EH (cell line): ENCODE measurements around the gene CBFA2T2.

Experiments
- DNase-seq: peaks from one replicate; pipeline ENCODE4 v3.0.0-alpha.2; 2015; ENCODE audit warnings: low read depth

The CBFA2T2 gene

DNA sequence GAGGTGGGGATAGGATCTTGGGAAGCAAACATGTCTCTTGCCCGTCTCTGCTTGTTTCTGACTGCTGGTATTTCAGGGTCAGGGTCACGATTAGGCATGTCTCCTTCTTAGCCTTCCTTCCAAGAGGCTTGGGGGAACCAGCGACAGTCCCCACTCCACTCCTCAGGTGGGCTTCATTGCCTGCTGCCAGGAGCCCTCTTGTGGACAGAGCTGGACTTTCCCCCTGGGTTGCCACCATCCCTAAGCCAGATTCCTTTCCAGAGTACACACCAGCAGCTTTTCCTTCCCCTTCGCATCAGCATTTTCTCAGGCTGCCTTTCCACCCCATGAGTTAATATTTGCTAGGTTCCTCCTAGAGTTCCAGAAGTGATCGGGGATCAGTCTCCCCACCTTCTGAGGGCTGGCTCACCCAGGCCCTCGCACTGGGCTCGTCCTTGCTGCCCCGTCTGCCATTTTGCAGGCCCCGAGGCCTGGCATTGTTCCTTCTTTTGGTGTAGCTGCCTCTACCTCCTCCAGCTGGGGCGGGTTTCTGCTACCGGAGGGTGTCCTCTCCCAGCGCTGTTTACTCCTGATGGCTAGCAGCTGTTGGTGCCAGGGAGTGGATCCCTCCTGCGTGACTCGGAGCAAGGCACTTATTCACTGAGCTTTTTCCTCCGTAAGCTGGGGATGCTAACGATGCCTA, 163.5 kb downstream of the CBFA2T2 start:
- DNase-seq = peak; percentile 74

DNA sequence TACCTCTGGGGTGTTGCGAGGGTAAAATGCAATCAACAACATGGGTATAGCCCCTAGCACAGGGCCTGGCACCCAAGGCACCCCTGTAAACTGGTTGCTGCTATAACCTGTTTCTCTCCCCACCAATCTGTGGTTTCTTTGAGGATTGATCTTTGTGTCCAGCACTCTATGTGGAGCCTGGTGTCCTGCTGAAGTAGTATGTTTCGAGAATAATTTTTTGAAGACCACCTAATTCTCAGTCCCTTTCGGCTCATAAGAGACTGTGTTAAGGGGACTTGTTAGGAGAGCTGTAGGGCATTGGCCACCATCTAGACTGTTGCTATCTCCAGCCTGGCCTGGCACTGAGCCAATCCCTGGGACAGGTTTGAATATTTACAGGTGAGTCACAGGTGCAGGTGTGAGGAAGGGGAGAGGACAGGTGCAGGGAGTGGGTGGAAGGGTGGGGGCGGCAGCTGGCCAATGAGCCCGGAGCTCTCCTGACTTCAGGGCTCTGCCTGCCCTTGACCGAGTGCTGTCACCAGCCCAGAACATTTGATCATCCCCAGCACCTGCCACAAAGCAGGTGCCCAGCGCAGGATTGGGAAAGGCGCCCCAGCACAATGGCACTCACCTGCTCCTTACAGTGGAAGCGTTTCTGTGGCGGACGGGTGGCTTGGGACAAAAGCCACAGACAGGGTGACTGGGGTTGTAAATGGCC, 164.2 kb downstream of the CBFA2T2 start:
- DNase-seq = no peak

DNA sequence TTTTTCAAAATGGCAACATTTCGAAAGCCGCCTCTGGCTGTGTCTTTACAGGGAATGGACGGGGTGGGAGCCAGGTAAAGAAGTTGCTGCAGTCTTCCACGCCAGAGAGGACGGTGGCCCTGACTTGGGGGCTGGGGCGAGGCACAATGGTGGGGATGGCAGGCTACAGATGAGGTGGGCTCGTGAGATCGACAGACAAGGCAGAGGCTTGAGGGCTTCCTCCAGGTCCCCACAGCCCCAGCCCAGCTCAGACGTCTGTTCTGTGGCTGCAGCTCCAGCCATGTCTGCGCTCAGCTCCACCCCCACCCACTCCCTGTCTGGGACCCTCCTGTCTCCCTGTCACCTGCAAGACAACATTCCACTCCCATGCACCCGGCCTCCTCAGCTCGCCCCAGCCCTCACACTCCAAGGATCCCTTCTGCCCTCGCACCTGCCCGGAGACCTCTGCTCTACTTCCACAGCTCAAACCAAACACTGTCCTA, 164.8 kb downstream of the CBFA2T2 start:
- no peak for DNase-seq

DNA sequence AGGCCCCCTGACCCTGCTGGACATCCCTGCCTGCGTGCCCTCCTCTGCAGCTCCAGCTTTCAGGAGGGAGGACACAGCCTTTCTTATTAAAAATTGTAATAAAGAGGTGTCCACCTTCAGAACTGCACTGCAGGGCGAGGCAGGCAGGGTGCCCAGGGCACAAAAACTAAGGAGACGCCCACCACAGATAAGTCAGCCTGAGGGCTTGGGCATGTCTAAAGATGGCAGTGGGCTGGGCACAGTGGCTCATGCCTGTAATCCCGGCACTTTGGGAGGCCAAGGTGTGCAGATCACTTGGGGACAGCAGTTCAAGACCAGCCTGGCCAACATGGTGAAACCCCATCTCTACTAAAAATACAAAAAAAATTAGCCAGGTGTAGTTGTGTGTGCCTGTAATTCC, 165.3 kb downstream of the CBFA2T2 start:
- no peak for DNase-seq

DNA sequence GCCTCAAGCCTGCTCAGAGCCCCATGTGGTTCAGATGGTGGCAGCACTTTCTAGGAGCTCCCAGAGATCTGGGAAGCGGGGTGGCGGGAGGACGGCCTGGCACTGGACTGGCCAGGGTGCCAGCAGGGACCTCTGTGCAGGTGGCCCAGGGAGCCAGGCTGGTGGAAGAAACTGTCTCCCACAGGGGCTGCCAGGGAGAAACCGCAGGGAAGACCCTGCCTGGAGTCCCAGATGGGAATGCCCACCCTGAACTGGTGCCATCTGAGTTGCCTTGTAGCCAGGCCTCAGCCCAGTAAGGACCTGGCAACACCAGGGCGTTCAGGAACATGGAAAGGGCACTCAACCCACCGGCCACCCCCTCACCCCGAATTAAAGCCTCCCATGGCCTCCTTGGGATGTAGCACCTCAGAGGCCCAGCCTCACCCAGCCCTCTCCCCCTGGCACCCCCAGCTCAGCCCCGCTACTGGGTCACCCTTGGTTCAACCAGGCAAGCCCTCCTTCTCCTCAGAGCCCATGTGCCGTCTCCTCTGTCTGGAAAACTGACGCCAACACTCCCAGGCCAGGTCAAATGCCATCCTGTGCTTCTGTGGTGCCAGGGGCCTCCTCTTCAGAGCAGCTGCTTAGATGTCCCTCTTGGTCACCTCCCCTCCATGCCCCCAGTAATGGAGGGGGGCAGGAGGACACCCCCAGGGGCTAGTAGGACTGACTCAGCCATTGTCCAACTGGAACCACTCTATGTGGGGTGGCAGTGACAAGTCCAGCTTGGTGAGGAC, 166.3 kb downstream of the CBFA2T2 start:
- DNase-seq = no peak

DNA sequence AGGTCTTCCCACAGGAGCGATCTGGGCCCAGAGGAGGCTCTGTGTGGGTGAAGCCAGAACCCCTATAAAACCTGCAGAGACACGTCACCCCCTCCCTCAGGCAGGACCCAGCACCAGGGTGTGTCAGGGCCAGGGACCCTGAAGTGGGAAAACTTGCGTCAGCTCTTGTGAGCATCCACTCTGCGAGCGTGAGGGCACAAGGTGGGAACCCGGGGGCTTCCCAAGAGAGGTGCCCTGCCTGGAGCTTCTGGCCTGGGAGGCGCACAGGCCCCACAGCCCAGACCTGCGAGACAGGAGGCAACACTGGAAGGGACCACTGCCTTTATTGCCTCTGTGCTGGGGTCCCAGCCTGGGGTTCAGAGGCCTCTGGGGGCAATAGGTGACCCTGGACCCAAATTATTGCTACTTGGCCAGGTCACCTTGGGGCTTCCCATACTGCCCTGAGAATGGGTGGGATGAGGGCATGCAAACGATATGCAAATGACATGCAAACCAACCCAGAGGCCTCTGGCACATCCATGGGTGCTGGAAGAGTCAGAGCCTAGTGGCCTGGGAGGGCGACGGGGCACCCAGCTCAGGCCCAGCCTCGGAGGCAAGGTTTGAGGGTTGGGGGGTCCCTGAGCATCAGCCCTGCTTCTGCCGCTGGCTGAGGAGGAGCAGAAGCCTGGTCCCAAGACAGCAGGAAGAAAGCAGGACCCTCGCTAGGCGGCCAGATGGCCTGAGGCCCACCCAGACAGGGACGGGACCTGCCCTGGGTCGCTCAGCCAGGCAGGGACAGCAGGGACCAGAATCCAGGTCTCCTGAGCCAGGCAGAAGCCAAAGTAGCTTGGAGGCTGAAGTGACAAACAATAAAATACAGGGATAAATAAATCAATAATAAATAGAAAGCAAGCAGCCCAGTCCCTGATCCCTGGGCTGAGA, 167.1 kb downstream of the CBFA2T2 start:
- no peak for DNase-seq

DNA sequence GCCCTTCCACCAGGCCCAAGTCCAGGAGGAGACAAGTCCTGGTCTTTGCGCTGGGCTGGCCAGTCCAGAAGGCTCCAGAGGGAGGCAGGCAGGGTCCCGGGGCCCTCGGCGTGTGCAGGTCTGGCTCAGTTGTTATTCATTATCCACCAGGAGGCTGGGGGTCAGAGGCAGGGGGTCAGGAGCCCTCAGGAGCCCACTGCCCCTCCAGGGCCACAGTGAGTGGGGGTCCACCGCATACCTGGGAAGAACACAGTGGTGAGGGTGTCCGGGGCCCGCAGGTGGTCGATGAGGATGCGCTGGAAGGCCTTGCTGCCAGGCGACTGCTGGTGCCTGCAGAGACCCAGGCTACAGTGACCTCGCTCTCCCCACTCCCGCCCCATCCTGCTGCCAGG, 167.8 kb downstream of the CBFA2T2 start:
- DNase-seq = no peak

DNA sequence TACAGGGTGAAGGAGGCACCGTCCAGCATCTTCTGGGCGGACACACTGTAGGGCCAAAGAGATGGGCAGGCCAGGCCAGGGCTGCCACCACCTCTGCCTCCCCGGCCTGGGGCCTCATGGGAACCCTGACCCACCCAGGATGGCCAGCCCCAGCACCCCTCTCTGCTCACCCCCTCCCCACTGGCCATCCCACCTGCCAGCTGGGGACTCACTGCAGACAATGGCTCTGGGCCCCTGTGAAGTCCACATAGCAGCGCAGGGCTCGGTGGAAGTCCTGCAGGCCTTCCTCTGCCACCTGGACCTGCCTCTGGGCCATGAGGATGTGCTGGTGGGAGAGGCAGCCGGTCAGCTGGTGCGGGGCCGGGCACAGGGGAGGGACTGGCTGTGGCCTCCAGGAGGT, 168.6 kb downstream of the CBFA2T2 start:
- DNase-seq = no peak

DNA sequence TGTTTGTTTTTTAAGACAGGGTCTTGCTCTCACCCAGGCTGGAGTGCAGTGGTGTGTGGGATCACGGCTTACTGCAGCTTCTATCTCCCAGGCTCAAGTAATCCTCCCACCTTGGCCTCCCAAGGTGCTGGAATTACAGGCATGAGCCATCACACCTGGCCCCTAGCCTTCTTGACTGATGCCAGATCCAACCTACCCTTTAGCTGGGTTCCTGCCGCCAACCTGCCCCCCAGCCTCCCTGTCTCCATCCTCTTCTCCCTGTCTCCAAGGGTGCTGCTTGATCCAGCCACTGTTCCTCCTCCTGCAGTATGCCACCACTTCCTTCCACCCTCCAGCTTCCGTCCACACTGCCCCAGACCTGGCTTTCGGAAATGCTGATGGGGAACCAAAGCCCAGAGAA, 169.0 kb downstream of the CBFA2T2 start:
- DNase-seq = no peak

DNA sequence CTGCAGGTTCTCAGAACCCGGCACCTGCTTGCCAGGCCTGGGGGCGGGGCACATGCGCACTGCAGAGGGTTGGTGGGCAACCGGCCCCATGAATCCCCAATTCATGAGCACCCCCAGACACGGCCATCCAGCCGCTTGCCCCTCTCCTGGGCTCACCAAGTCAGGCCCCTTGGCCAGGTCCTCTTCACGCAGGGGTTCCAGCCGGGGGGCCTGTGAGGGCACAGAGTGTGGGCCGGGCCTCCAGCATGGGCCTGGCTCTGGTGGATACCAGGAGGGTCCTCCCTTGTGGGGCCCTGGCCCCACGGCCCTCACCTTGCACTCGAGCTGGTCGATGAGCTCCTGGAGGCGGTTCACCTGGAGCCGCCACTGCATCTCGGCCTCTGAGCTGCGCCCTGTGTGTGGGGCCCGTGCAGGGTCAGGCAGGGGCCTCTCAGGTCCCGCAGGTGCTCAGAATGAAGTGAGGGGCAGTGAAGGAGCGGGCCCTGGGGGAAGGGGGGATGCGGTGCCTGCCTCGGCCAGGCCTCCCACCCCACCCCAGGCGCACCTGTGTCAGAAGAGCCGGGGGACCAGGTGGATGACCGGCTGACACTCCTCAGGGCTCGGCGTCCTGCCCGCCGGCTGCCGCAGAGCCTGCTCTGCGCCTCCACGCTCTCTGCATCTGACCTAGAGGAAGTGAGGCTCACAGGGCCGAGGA, 169.6 kb downstream of the CBFA2T2 start:
- no peak for DNase-seq

DNA sequence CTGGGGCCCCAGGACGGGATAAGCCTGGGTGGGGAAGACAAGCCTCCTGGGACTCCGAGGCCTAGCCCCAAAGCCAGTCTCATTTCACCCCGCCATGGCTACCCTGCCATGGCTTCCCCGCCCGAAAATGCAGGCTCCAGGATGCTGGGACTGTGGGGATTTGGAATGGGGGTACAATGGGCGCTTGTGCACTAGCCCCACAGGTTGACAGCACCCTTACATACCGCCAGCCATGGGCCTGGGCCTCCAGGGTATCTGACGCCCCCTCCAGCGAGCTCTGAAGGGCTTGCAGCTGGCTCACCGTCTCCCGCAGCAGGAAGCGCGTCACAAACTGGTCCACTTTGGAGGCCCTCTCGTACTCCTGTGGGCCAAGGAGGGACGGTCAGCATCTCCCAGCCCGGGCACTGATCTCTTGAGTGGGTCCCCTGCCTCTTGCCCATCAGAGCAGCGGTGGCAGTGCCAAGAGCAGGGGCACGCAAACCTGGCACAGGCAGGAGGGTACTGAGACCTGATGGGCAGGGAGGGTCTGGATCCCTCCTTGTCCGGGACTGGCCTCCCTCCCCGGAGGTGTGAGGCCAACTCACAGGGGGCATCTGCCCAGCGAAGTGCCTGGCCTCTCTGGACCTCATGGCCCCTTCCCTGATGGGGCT, 170.3 kb downstream of the CBFA2T2 start:
- no peak for DNase-seq

DNA sequence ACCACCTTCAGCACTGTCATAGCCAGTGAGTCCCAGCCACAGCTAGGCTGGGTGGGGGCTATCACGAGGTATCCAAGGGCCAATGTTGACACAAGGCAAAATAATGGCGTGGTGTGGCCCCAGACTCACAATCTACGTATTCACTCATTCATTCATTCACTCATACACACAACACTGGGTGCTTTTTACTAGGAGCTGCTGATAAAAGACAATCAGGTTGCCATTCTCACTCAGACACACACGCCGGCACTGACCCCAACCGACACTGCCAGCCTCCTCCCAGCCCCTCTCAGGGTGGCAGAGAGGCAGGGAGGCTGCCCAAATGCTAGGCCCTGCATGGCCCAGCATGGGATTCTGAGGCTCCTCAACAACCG, 170.8 kb downstream of the CBFA2T2 start:
- DNase-seq = no peak

DNA sequence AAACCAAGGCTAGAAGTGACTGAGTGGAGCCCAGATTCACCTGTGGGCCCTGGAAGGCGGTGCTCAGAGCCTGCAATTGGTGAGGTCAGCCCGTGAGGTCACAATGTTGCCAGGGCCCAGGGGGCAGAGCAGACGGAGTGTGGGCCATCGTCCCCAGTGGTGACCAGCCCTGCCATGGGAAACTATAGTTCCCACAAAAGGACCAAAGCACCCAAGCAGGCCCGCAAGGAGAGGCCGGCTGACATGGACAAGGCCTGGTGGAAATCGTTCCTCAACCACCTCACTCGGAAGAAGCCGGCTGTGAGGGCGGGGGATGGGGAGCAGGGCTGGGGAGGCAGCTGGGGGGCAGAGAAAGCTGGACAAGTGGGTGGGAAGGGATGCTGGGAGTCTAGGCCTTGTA, 172.3 kb downstream of the CBFA2T2 start, which contains the start of gene C20orf144:
Gene C20orf144, plus strand, starts transcription at position 156 of the 400 bp plus-strand sequence. Its CDS starts 19 bp downstream, at position 175.
- DNase-seq = no peak

DNA sequence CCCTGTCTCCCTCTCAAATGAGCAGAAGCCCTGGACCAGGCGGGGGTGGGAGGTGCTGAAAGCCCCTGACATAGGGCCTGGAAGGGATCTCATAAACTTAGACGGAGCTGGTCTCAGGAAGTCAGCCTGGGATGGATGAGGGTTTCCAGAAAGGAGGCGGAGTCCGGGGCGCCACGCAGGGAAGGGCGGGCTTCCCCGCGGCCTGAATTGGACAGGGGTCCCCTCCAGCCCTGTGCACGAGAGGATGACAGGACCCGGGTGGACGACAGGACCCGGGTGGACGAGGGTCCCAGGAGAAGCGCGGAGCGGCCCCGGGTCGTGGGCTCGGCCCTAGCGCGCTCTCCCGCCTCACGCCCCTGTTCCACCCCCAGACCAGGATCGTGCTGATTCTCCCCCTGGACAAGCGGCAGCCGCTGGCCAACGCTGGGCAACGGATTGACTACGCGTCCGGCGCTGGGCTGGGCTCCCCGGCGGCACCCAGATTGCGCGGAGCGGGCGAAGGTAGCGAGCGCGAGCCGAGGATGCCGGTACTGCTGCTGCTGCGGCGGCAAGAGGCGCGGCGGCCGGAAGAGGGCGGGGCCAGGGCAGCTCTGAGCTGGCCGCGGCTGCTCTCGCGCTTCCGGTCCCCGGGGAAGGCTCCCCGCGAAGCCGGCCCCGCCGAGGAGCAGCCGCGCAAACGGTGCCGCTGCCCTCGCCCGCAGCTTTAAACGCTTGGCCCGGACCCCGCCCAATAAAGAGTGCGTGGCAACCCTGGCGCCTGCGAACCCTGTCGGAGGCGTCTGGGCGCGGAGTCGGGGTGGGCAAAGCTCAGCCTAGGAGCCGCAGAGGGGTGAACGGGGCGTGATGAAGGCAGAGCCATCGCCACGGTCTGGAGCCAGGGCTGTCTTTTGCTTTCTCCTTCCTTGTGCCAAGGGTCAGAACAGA, 173.5 kb downstream of the CBFA2T2 start:
- DNase-seq = peak; percentile 81

DNA sequence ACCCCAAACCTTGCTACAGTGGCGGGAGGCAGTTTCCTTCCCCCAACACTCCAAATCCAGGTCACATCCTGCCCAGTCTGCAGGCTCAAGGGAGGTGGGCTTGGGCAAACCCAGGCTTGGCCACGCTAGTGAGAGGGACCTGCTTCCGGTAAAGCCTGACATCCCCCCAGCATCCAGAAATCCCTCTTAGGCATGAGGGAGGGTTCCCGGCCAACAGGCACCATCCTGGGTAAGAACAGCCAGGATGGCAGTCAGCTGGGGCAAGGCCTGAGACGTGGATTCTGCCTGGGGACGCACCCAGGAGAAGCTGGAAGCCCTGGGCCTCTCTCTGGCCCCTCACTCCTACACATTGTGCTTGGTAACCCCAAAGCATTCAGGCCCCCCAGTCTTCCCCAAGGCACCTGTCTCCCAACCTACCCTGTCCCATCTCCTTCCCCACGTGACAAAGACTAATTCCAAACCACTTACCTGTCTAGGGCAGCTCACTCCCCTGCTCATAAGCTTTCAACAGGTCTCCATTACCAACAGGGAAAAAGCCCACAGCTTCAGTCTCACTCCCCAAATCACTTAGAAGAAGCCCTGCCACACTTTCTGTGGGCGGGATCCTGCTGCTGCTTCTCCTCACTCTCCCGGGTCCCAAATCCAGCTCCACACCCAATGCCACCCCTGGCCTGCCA, 174.3 kb downstream of the CBFA2T2 start:
- no peak for DNase-seq

DNA sequence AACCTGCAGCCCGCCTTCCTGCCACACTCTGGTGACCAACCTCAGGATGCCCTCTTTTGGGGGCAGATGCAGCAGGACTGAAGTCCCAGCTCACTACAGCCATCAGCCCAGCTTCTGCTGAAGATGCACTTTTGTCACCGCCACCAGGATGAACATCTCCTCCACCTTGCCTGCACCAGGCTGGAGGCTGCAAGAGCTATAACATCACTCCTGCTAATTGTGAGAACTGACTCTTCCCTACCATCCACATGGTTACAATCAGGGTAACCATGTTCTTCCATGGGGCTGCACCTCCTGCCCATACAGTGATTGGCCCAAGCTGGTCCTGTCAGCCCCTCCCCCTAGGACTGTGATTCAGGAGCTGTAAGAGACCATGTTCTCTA, 174.9 kb downstream of the CBFA2T2 start:
- DNase-seq = peak; percentile 27

DNA sequence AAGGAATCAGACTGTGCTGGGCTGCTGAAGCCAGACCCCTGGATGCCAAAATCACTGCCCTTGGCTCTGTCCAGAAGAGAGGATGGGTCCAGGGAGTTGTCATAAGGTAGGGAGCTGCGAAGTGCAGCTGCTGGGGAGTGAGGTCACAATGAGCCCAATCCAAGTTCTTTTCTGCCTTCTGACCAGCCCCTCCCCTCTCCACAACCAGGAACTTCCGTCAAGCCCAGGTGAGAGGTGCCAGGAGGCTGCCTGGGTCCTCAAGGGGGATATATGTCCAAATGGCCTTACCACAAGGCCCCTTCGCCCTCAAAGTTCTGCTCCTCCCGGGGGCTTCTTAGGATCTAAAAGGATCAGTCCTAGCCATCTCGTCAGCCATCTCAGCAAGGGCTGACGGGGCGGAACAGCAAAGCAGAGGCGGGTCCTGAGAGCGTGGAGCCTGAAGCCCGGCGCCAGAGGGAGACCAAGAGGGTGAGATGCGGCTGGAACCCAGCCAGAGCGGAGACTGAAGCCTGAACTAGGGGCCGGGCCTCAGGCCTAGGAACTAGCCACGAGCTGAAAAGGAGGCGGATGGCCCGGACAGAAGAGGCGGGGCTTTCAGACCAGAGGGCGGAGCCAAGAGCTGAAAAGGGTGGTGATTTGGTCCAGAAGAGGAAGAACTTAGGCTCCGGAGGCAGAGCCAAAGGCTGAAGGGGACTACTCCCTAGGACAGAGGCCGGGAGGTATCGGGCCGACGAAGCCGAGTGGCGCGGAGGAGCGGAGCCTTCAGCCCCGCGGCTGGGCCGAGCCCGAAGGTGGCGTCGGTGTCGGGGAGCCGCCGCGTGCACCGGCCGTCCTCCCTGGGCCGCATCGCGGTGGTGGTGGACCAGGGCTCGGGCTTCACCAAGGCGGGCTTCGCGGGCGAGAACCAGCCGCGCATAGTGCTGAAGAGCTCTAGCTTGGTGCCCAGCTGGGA, 176.7 kb downstream of the CBFA2T2 start, which contains the start of gene ACTL10:
Gene ACTL10, plus strand, starts transcription at position 651 of the 952 bp plus-strand sequence. CDS start 555 bp downstream, outside the sequence.
- peak; percentile 99 for DNase-seq

DNA sequence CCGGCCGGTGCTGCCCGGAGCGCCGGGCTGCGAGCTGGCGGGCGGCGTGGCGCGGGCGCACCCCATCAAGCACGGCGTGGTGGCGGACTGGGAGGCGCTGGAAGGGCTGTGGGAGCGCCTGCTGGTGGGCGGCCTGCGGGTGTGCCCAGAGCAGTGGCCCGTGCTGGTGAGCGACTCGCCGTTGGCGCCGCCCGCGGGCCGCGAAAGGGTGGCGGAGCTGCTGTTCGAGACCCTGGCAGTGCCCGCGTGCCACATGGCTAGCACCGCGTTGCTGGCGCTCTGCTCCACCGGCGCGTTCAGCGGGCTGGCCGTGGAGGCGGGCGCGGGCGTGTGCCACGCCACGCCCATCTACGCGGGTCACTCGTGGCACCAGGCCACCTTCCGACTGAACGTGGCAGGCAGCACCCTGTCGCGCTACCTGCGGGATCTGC, 177.4 kb downstream of the CBFA2T2 start:
- DNase-seq = peak; percentile 37
